Measurements from ENCODE around the gene USP35.
"Not testable (repeated sequence)": the region's sequence is repeated elsewhere in the genome, so short reads cannot be mapped to it uniquely, and the experiment has no call there.

DNA sequence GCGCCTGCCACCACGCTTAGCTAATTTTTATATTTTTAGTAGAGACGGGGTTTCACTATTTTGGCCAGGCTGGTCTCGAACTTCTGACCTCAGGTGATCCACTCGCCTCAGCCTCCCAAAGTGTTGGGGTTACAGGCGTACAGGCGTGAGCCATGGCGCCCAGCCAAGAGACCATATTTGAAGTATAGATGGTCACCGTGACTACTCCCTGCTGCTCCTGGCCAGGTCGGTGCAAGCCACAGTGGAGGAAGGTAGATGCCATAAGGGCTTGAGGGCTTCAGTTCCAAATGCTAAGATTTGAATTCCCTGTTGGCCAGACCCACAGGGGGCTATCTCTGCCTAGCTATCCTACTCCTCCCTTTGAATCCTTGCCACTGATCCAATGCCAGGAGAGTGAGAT is 34.0 kb downstream of the USP35 start:
- TF ChIP-seq, protein P1, sequence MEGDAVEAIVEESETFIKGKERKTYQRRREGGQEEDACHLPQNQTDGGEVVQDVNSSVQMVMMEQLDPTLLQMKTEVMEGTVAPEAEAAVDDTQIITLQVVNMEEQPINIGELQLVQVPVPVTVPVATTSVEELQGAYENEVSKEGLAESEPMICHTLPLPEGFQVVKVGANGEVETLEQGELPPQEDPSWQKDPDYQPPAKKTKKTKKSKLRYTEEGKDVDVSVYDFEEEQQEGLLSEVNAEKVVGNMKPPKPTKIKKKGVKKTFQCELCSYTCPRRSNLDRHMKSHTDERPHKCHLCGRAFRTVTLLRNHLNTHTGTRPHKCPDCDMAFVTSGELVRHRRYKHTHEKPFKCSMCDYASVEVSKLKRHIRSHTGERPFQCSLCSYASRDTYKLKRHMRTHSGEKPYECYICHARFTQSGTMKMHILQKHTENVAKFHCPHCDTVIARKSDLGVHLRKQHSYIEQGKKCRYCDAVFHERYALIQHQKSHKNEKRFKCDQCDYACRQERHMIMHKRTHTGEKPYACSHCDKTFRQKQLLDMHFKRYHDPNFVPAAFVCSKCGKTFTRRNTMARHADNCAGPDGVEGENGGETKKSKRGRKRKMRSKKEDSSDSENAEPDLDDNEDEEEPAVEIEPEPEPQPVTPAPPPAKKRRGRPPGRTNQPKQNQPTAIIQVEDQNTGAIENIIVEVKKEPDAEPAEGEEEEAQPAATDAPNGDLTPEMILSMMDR (IDR thresholded peaks at IDR 0.05; ENCODE audit: insufficient read depth, low read length, poor library complexity, severe bottlenecking): not testable (repeated sequence)
- not testable (repeated sequence) for TF ChIP-seq EZH2phosphoT487 (conservative IDR thresholded peaks at IDR 0.05; ENCODE audit: low read length)
